SK-N-SH (cell line): ENCODE results near the gene TOR2A. TPM values are rescaled to one million over a fixed set of nuclear protein-coding genes. Genes with fewer than 3 reads are reported as not detected.

Experiments used
- CTCF ChIA-PET: fragments of 300-600, 350-600 bp; formaldehyde crosslinking; extraction: SDS; loops from one replicate; lab custom pipeline; 2021; lab: Yijun Ruan, JAX
- POLR2A ChIA-PET: fragments of 350-600 bp; sonication (Branson Sonifier 250); formaldehyde crosslinking; extraction: SDS; loops from one replicate; lab custom pipeline; 2020; ENCODE audit warnings: antibody characterized with exemption, inconsistent platforms; lab: Yijun Ruan, JAX
- DNase-seq: peaks from one replicate; pipeline ENCODE4 v3.0.0; 2012
- H2AFZ ChIP-seq: fragments of 200-600 bp; sonication (generic); 2 replicates; pipeline ENCODE4 v1.8.1; 2016; ENCODE audit warnings: antibody characterized with exemption, mild to moderate bottlenecking, low read depth
- H3F3A ChIP-seq: fragments of 200-600 bp; sonication (generic); replicated peaks from 2 replicates; pipeline ENCODE3; 2016; ENCODE audit warnings: antibody characterized with exemption, mild to moderate bottlenecking; ENCODE audit not compliant: insufficient read depth
- H3K27ac ChIP-seq, 2 experiments: fragments of 200-500 bp in 1 of 2; fragments of 200-600 bp in 1 of 2; sonication (Bioruptor generic) in 1 of 2; sonication (generic), shearing (Covaris generic) in 1 of 2; 2 replicates each; pipeline versions ENCODE4 v1.5.1 to v1.6.1; 2014 to 2016; ENCODE audit warnings: low read depth in 2 of 2, inconsistent platforms in 1 of 2, low read length in 1 of 2, mild to moderate bottlenecking in 1 of 2, mixed read lengths in 1 of 2
- H3K27me3 ChIP-seq: fragments of 200-600 bp; sonication (generic), shearing (Covaris generic); 2 replicates; pipeline ENCODE4 v1.6.1; 2016; ENCODE audit warnings: mixed run types; ENCODE audit not compliant: insufficient read depth
- H3K36me3 ChIP-seq, 2 experiments: fragments of 200-500 bp in 1 of 2; fragments of 200-600 bp in 1 of 2; sonication (Bioruptor generic) in 1 of 2; sonication (generic) in 1 of 2; replicated peaks in 1 of 2; 2 replicates each; pipeline versions ENCODE3 to v1.5.1; 2014 to 2016; ENCODE audit warnings: low read length in 1 of 2, mild to moderate bottlenecking in 1 of 2; ENCODE audit not compliant: insufficient read depth in 2 of 2, control insufficient read depth in 1 of 2
- H3K4me1 ChIP-seq, 2 experiments: fragments of 200-500 bp in 1 of 2; fragments of 200-600 bp in 1 of 2; sonication (Bioruptor generic) in 1 of 2; sonication (generic), shearing (Covaris generic) in 1 of 2; 2 replicates each; pipeline versions ENCODE4 v1.5.1 to v1.6.1; 2014 to 2016; ENCODE audit warnings: low read depth in 1 of 2, low read length in 1 of 2, mixed run types in 1 of 2; ENCODE audit not compliant: insufficient read depth in 2 of 2, control insufficient read depth in 1 of 2
- H3K4me2 ChIP-seq: fragments of 200-600 bp; sonication (generic), shearing (Covaris generic); 2 replicates; pipeline ENCODE4 v1.6.1; 2017; ENCODE audit warnings: mixed run types
- H3K4me3 ChIP-seq, 2 experiments: fragments of 200-500 bp in 1 of 2; fragments of 200-600 bp in 1 of 2; sonication (Bioruptor generic) in 1 of 2; sonication (generic), shearing (Covaris generic) in 1 of 2; 2 replicates each; pipeline versions ENCODE4 v1.5.1 to v1.8.1; 2014 to 2016; ENCODE audit warnings: low read depth in 2 of 2, inconsistent platforms in 1 of 2, low read length in 1 of 2, mild to moderate bottlenecking in 1 of 2, mixed read lengths in 1 of 2, moderate library complexity in 1 of 2
- H3K79me2 ChIP-seq: fragments of 200-600 bp; sonication (generic); 2 replicates; pipeline ENCODE4 v1.8.1; 2017; ENCODE audit warnings: mild to moderate bottlenecking; ENCODE audit not compliant: insufficient read depth
- H3K9ac ChIP-seq: fragments of 200-600 bp; sonication (generic); 2 replicates; pipeline ENCODE4 v1.6.1; 2017; ENCODE audit warnings: mixed run types
- H3K9me2 ChIP-seq: fragments of 200-600 bp; sonication (generic); 2 replicates; pipeline ENCODE4 v1.6.1; 2017; ENCODE audit warnings: mixed run types
- H3K9me3 ChIP-seq: fragments of 200-600 bp; sonication (generic); 2 replicates; pipeline ENCODE4 v1.6.1; 2017; ENCODE audit warnings: mixed run types, mild to moderate bottlenecking, moderate library complexity
- H4K20me1 ChIP-seq: fragments of 200-600 bp; sonication (generic); 2 replicates; pipeline ENCODE4 v1.6.1; 2017; ENCODE audit warnings: mild to moderate bottlenecking, mixed run types; ENCODE audit not compliant: insufficient read depth
- CHD2 ChIP-seq: fragments of 150-350 bp; IDR thresholded peaks from 2 replicates; pipeline ENCODE4 v1.6.1; 2018; ENCODE audit warnings: low read length; ENCODE audit not compliant: partially characterized antibody
- CTCF ChIP-seq: fragments of 200-600 bp; sonication (generic); IDR thresholded peaks from 2 replicates; pipeline ENCODE4 v1.6.1; 2017; ENCODE audit warnings: antibody characterized with exemption, mild to moderate bottlenecking, moderate library complexity
- EP300 ChIP-seq, 2 experiments: IDR thresholded peaks; 2 replicates each; pipeline versions ENCODE4 v1.4.0 to v1.6.1; 2012; ENCODE audit warnings: borderline replicate concordance in 1 of 2, low read depth in 1 of 2, low read length in 1 of 2
- EZH2phosphoT487 ChIP-seq: fragments of 200-600 bp; sonication (generic); IDR thresholded peaks from 2 replicates; pipeline ENCODE4 v1.6.1; 2017; ENCODE audit warnings: low read depth, mixed run types, mild to moderate bottlenecking, antibody characterized with exemption, moderate library complexity, borderline replicate concordance
- FOSL2 ChIP-seq: IDR thresholded peaks from 2 replicates; pipeline ENCODE4 v1.4.0; 2012; ENCODE audit warnings: low read depth, mild to moderate bottlenecking, moderate library complexity, borderline replicate concordance
- FOXM1 ChIP-seq: IDR thresholded peaks from 2 replicates; pipeline ENCODE4 v1.4.0; 2012; ENCODE audit warnings: low read depth, mild to moderate bottlenecking
- GATA2 ChIP-seq: sonication (generic); formaldehyde crosslinking; IDR thresholded peaks from 2 replicates; pipeline ENCODE4 v1.5.0; 2020; ENCODE audit warnings: mild to moderate bottlenecking, missing genetic modification reagents
- IRF3 ChIP-seq: fragments of 150-350 bp; IDR thresholded peaks from 2 replicates; pipeline ENCODE4 v1.6.1; 2016; ENCODE audit warnings: mild to moderate bottlenecking, low read depth, low read length
- MXI1 ChIP-seq: IDR thresholded peaks from 2 replicates; pipeline ENCODE4 v1.6.1; 2012; ENCODE audit warnings: mild to moderate bottlenecking, low read depth, low read length, improper control_type of control experiment
- NRF1 ChIP-seq: IDR thresholded peaks from 2 replicates; pipeline ENCODE4 v1.6.1; 2012; ENCODE audit warnings: low read depth, mild to moderate bottlenecking, low read length
- POLR2AphosphoS5 ChIP-seq: IDR thresholded peaks from 2 replicates; pipeline ENCODE4 v1.6.1; 2012; ENCODE audit warnings: low read depth, low read length
- RAD21 ChIP-seq: IDR thresholded peaks from 2 replicates; pipeline ENCODE4 v1.6.1; 2012; ENCODE audit warnings: mild to moderate bottlenecking, low read length
- REST ChIP-seq: IDR thresholded peaks from 2 replicates; pipeline ENCODE4 v1.6.1; 2012; ENCODE audit warnings: mild to moderate bottlenecking, low read depth, low read length, moderate library complexity
- RXRA ChIP-seq: IDR thresholded peaks from 2 replicates; pipeline ENCODE4 v1.4.0; 2012; ENCODE audit warnings: low read depth, mild to moderate bottlenecking, borderline replicate concordance
- SIN3A ChIP-seq: IDR thresholded peaks from 2 replicates; pipeline ENCODE4 v1.6.1; 2012; ENCODE audit warnings: low read depth, mild to moderate bottlenecking, low read length, moderate library complexity, borderline replicate concordance
- TAF1 ChIP-seq: IDR thresholded peaks from 2 replicates; pipeline ENCODE4 v1.6.1; 2012; ENCODE audit warnings: low read depth, mild to moderate bottlenecking, low read length, moderate library complexity, borderline replicate concordance
- TEAD4 ChIP-seq: IDR thresholded peaks from 2 replicates; pipeline ENCODE4 v1.4.0; 2012; ENCODE audit warnings: mild to moderate bottlenecking, borderline replicate concordance; ENCODE audit not compliant: insufficient read depth
- USF1 ChIP-seq: IDR thresholded peaks from 2 replicates; pipeline ENCODE4 v1.4.0; 2012; ENCODE audit warnings: low read depth, borderline replicate concordance
- YY1 ChIP-seq: IDR thresholded peaks from 2 replicates; pipeline ENCODE4 v1.4.0; 2012; ENCODE audit warnings: low read depth, mild to moderate bottlenecking
- ZBTB33 ChIP-seq: IDR thresholded peaks from 2 replicates; pipeline ENCODE4 v1.4.0; 2012; ENCODE audit warnings: low read depth, borderline replicate concordance
- WGBS: methylation state at CpG from one replicate; pipeline ENCODE4 v1.1.6; 2017; ENCODE audit warnings: low lambda C conversion rate; 5-methylcytosine and 5-hydroxymethylcytosine counted together
- polyA plus RNA-seq, 3 experiments: library from polyadenylated mRNA; depleted of rRNA; stranded (reverse); fragments of >200 nt; gene quantifications; 2 replicates each; pipeline ENCODE4 v1.2.3, GENCODE V29; 2012

TOR2A gene
- 11.9 and 17.2 TPM in 2 replicates for polyA plus RNA-seq (2012; rRNA removed)
- 6.0 and 11.0 TPM in 2 replicates for polyA plus RNA-seq (2012; cell fraction: cytosol; rRNA removed)
- 18.8 and 19.8 TPM in 2 replicates for polyA plus RNA-seq (2012; cell fraction: nucleus; rRNA removed)

GRCh38 chr9:127734747-127735529 is at the start of gene TOR2A:
TSS of gene TOR2A (minus strand) at chr9:127735294. CDS start at chr9:127735270, 24 bp downstream.
- H3K9me2 ChIP-seq, result no peaks in the 10 kb centered on the region
- TF ChIP-seq SIN3A, result peak; percentile 93
- TF ChIP-seq YY1, result peak; percentile 55; the same call in 1 of the 2 replicates
- TF ChIP-seq GATA2, result no peak
- no peak for TF ChIP-seq RXRA
- TF ChIP-seq FOSL2, result no peak
- peak; percentile 95 for TF ChIP-seq CTCF
- TF ChIP-seq NRF1, result no peak
- peak; percentile 96 for TF ChIP-seq MXI1
- no peak for TF ChIP-seq IRF3
- no peak for TF ChIP-seq REST
- TF ChIP-seq USF1, result no peak
- TF ChIP-seq TAF1, result peak; percentile 55
- peak; percentile 75 for TF ChIP-seq CHD2
- TF ChIP-seq EP300 (IDR thresholded peaks at IDR 0.05; ENCODE audit: borderline replicate concordance in 1 of 2, low read depth in 1 of 2, low read length in 1 of 2), result peak in 1 of 2 experiments; percentile 47; a peak in 1 of 4 replicates
- TF ChIP-seq FOXM1, result 0 out of 2 replicates have a peak, but pooled peaks have one; percentile 12
- TF ChIP-seq ZBTB33, result no peak
- TF ChIP-seq POLR2AphosphoS5, result peak; percentile 65; the same call in 1 of the 2 replicates
- no peak for TF ChIP-seq EZH2phosphoT487
- TF ChIP-seq RAD21, result peak; percentile 97
- TF ChIP-seq TEAD4, result no peak

More at GRCh38 chr9:127734747-127735529, at the start of gene TOR2A:
- Histone ChIP-seq H3K9me3 (no peaks in the 10 kb centered on the region), H2AFZ (peak within 1 kb of the TSS; percentile 82), H3K4me2 (peak within 1 kb of the TSS; percentile 91), H3K4me3 (peak within 1 kb of the TSS; percentile 79), H3K27me3 (no peaks in the 10 kb centered on the region), H3K27ac (peak within 1 kb of the TSS; percentile 62 to 93), H3K79me2 (no peaks in the 10 kb centered on the region), H3F3A (peaks cover 2% of the 10 kb centered on the region), H3K4me1 (peaks cover 5 to 11% of the 10 kb centered on the region in 2 experiments; a peak in 1 of 4 replicates), H3K36me3 (peaks cover 0 to 3% of the 10 kb centered on the region in 2 experiments), H3K9ac (peak within 1 kb of the TSS; percentile 65), H4K20me1 (no peaks in the 10 kb centered on the region)
- POLR2A ChIA-PET, result interaction anchor here (0.6 to 1.6 kb wide), 17 partner anchors 9 to 195 kb away, joined by 3 to 9 read pairs (median 4); partner anchors contain the start of genes CDK9, PIP5KL1 and TTC16
- CTCF ChIA-PET, result interaction anchor here (0.6 to 10.7 kb wide), 93 partner anchors 9 to 366 kb away, joined by 3 to 226 read pairs (median 5); partner anchors contain the start of genes AK1, CDK9, ENG and PTRH1
- DNase-seq, result peak; percentile 98
- WGBS, result 0% methylated on average over 10 of the region's 76 CpGs
